ENCODE results near the gene CD72.
"Not testable (repeated sequence)": the region's sequence is repeated elsewhere in the genome, so short reads cannot be mapped to it uniquely, and the experiment has no call there.

CD72 gene

GRCh38 chr9:35639631-35640030 lies 21.4 kb upstream of the CD72 start:
- peak overlapping the region; percentile 80 for H3K27ac Mint-ChIP-seq
- peaks cover 30% of the 10 kb centered on the region for H3K36me3 Mint-ChIP-seq (ENCODE audit: low read depth)
- H3K27me3 Mint-ChIP-seq (ENCODE audit: low read depth) = no peaks in the 10 kb centered on the region
- H3K9me3 Mint-ChIP-seq = peaks cover 14% of the 10 kb centered on the region
- H3K4me1 Mint-ChIP-seq (ENCODE audit: low read depth) = peaks cover 47% of the 10 kb centered on the region
- H3K4me3 Mint-ChIP-seq = peak overlapping the region; percentile 59

- peaks cover 43% of the 10 kb centered on the region for H3K4me1 Mint-ChIP-seq (ENCODE audit: low read depth)
- peak overlapping the region; percentile 59 for H3K4me3 Mint-ChIP-seq
- H3K9me3 Mint-ChIP-seq = peaks cover 14% of the 10 kb centered on the region
- peaks cover 26% of the 10 kb centered on the region for H3K36me3 Mint-ChIP-seq (ENCODE audit: low read depth)
- H3K27me3 Mint-ChIP-seq (ENCODE audit: low read depth) = not testable (repeated sequence)
- H3K27ac Mint-ChIP-seq = peak overlapping the region; percentile 80
Measured at GRCh38 chr9:35639225-35639624, 21.0 kb upstream of the CD72 start.

GRCh38 chr9:35638751-35639150 lies 20.5 kb upstream of the CD72 start:
- H3K36me3 Mint-ChIP-seq (ENCODE audit: low read depth) = peaks cover 26% of the 10 kb centered on the region
- peaks cover 14% of the 10 kb centered on the region for H3K9me3 Mint-ChIP-seq
- peaks cover 43% of the 10 kb centered on the region for H3K4me1 Mint-ChIP-seq (ENCODE audit: low read depth)
- peak overlapping the region; percentile 30 for H3K4me3 Mint-ChIP-seq
- not testable (repeated sequence) for H3K27me3 Mint-ChIP-seq (ENCODE audit: low read depth)
- H3K27ac Mint-ChIP-seq = peak overlapping the region; percentile 80

- peaks cover 21% of the 10 kb centered on the region for H3K36me3 Mint-ChIP-seq (ENCODE audit: low read depth)
- H3K4me3 Mint-ChIP-seq; H3K27me3 Mint-ChIP-seq (ENCODE audit: low read depth): not testable (repeated sequence)
- H3K4me1 Mint-ChIP-seq (ENCODE audit: low read depth) = peaks cover 41% of the 10 kb centered on the region
- peak overlapping the region; percentile 23 for H3K27ac Mint-ChIP-seq
- peaks cover 14% of the 10 kb centered on the region for H3K9me3 Mint-ChIP-seq
Measured at GRCh38 chr9:35637427-35637955, 19.3 kb upstream of the CD72 start.

GRCh38 chr9:35636877-35637246 lies 18.6 kb upstream of the CD72 start:
- H3K36me3 Mint-ChIP-seq (ENCODE audit: low read depth) = peaks cover 21% of the 10 kb centered on the region
- H3K9me3 Mint-ChIP-seq = peaks cover 14% of the 10 kb centered on the region
- not testable (repeated sequence) for H3K4me3 Mint-ChIP-seq; H3K27ac Mint-ChIP-seq; H3K27me3 Mint-ChIP-seq (ENCODE audit: low read depth)
- H3K4me1 Mint-ChIP-seq (ENCODE audit: low read depth) = peaks cover 41% of the 10 kb centered on the region

GRCh38 chr9:35636135-35636876 lies 18.1 kb upstream of the CD72 start:
- H3K36me3 Mint-ChIP-seq (ENCODE audit: low read depth) = peaks cover 18% of the 10 kb centered on the region
- peaks cover 10% of the 10 kb centered on the region for H3K9me3 Mint-ChIP-seq
- no peak overlapping the region for H3K4me3 Mint-ChIP-seq
- H3K4me1 Mint-ChIP-seq (ENCODE audit: low read depth) = peaks cover 38% of the 10 kb centered on the region
- H3K27ac Mint-ChIP-seq = no peak overlapping the region
- no peaks in the 10 kb centered on the region for H3K27me3 Mint-ChIP-seq (ENCODE audit: low read depth)

GRCh38 chr9:35635730-35636129 lies 17.5 kb upstream of the CD72 start:
- no peak overlapping the region for H3K4me3 Mint-ChIP-seq
- H3K36me3 Mint-ChIP-seq (ENCODE audit: low read depth) = peaks cover 12% of the 10 kb centered on the region
- H3K27me3 Mint-ChIP-seq (ENCODE audit: low read depth) = no peaks in the 10 kb centered on the region
- peaks cover 35% of the 10 kb centered on the region for H3K4me1 Mint-ChIP-seq (ENCODE audit: low read depth)
- H3K27ac Mint-ChIP-seq = no peak overlapping the region
- peaks cover 4% of the 10 kb centered on the region for H3K9me3 Mint-ChIP-seq

GRCh38 chr9:35629597-35629996 lies 11.4 kb upstream of the CD72 start:
- Mint-ChIP-seq H3K27ac (no peak overlapping the region), H3K4me1 (ENCODE audit: low read depth) (peaks cover 3% of the 10 kb centered on the region), H3K36me3 (ENCODE audit: low read depth) (peaks cover 3% of the 10 kb centered on the region), H3K4me3 (no peak overlapping the region), H3K27me3 (ENCODE audit: low read depth) (peaks cover 4% of the 10 kb centered on the region), H3K9me3 (no peaks in the 10 kb centered on the region)

GRCh38 chr9:35628389-35628991 lies 10.3 kb upstream of the CD72 start:
- Mint-ChIP-seq H3K4me1 (ENCODE audit: low read depth) (peaks cover 3% of the 10 kb centered on the region), H3K9me3 (no peaks in the 10 kb centered on the region), H3K27me3 (ENCODE audit: low read depth) (peaks cover 4% of the 10 kb centered on the region), H3K27ac (no peak overlapping the region), H3K36me3 (ENCODE audit: low read depth) (peaks cover 3% of the 10 kb centered on the region), H3K4me3 (no peak overlapping the region)

GRCh38 chr9:35627575-35627974 lies 9.4 kb upstream of the CD72 start:
- H3K27ac Mint-ChIP-seq = no peak overlapping the region
- no peaks in the 10 kb centered on the region for H3K9me3 Mint-ChIP-seq
- no peak overlapping the region for H3K4me3 Mint-ChIP-seq
- peaks cover 3% of the 10 kb centered on the region for H3K36me3 Mint-ChIP-seq (ENCODE audit: low read depth)
- H3K4me1 Mint-ChIP-seq (ENCODE audit: low read depth) = peaks cover 3% of the 10 kb centered on the region
- peaks cover 4% of the 10 kb centered on the region for H3K27me3 Mint-ChIP-seq (ENCODE audit: low read depth)

- Mint-ChIP-seq H3K27me3 (ENCODE audit: low read depth) (no peaks in the 10 kb centered on the region), H3K4me3 (no peak overlapping the region), H3K4me1 (ENCODE audit: low read depth) (peaks cover 47% of the 10 kb centered on the region), H3K9me3 (no peaks in the 10 kb centered on the region), H3K27ac (peak overlapping the region; percentile 86), H3K36me3 (ENCODE audit: low read depth) (no peaks in the 10 kb centered on the region)
Measured at GRCh38 chr9:35619800-35620158, 1.6 kb upstream of the CD72 start.

- no peaks in the 10 kb centered on the region for H3K9me3 Mint-ChIP-seq
- no peaks in the 10 kb centered on the region for H3K36me3 Mint-ChIP-seq (ENCODE audit: low read depth)
- H3K4me1 Mint-ChIP-seq (ENCODE audit: low read depth) = peaks cover 47% of the 10 kb centered on the region
Measured at GRCh38 chr9:35618854-35619799, 914 bp upstream of the CD72 start.

GRCh38 chr9:35617548-35617947 lies 665 bp downstream of the CD72 start:
- H3K4me3 Mint-ChIP-seq = peak overlapping the region; percentile 77
- H3K27me3 Mint-ChIP-seq (ENCODE audit: low read depth) = peaks cover 11% of the 10 kb centered on the region
- H3K36me3 Mint-ChIP-seq (ENCODE audit: low read depth) = no peaks in the 10 kb centered on the region

More at GRCh38 chr9:35618854-35619799, 914 bp upstream of the CD72 start:
- Mint-ChIP-seq H3K4me3 (peak overlapping the region; percentile 5), H3K27ac (peak overlapping the region; percentile 86), H3K27me3 (ENCODE audit: low read depth) (peaks cover 6% of the 10 kb centered on the region)

GRCh38 chr9:35616681-35617459 lies 1.3 kb downstream of the CD72 start:
- Mint-ChIP-seq H3K27ac (peak overlapping the region; percentile 84), H3K9me3 (no peaks in the 10 kb centered on the region), H3K4me3 (peak overlapping the region; percentile 77), H3K27me3 (ENCODE audit: low read depth) (peaks cover 11% of the 10 kb centered on the region), H3K4me1 (ENCODE audit: low read depth) (peaks cover 47% of the 10 kb centered on the region), H3K36me3 (ENCODE audit: low read depth) (no peaks in the 10 kb centered on the region)

More at GRCh38 chr9:35617548-35617947, 665 bp downstream of the CD72 start:
- Mint-ChIP-seq H3K27ac (peak overlapping the region; percentile 84), H3K4me1 (ENCODE audit: low read depth) (peaks cover 47% of the 10 kb centered on the region), H3K9me3 (no peaks in the 10 kb centered on the region)

Data from T-helper 1 cell treated with Interleukin-12 subunit alpha and Interleukin-12 subunit beta and Interleukin-4 antibody, amounts not matched to agents 30 μg/mL and 1 μg/mL, for 36 hours (primary cell).